ENCODE measurements around the gene CENPU. TPM values are rescaled to one million over a fixed set of nuclear protein-coding genes. Genes with fewer than 3 reads are reported as not detected.

CENPU gene
- total and polyA plus RNA-seq, 2 of the 8 experiments (the other 6 are each of a cell fraction or from before 2014, with no cell fraction given) = 32.1 to 122 TPM

DNA sequence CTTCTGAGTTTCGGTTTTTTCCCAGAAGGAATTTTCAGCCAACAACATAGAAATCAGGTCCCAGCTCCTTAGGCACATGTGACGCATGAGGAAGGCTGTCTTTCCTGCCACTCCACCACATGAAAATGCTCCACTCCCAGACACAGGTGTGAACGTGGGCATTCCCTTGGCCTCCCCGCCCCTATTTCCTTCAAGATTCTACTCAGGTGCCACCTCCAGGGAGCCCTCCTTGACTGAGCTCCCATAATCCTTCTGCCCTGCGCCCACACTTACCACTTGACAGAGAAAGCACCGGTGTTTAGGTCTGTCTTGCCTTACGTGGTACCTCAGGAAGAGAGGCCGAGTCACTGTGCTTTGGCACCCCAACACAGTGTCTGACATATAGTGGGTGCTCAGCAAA is 44.4 kb upstream of the CENPU start:
- POLR2A ChIA-PET (ENCODE audit: partially characterized antibody) = no interaction called here
- CTCF ChIA-PET (ENCODE audit: partially characterized antibody) = no interaction called here
- Histone ChIP-seq H3K18ac (ENCODE audit: extremely low read depth, low read length) (no peak overlapping the region), H3K36me3 (ENCODE audit: control insufficient read depth in 2 of 4, insufficient read depth in 4 of 4, low read length in 3 of 4) (no peaks in the 10 kb centered on the region; a peak in 1 of 8 replicates), H3K79me1 (ENCODE audit: low read depth, low read length) (no peaks in the 10 kb centered on the region), H3K23me2 (ENCODE audit: low read depth, low read length) (0 out of 2 replicates have a peak, but pooled peaks cover 2% of the 10 kb centered on the region), H3K23ac (ENCODE audit: insufficient read length) (no peak overlapping the region), H4K5ac (ENCODE audit: insufficient read length, low read depth, low read length) (no peak overlapping the region), H3K4me3 (ENCODE audit: extremely low read depth in 1 of 4, insufficient read depth in 2 of 4, low read depth in 3 of 4, low read length in 4 of 4) (no peak overlapping the region), H3K27me3 (replicated peaks in 1 of 4; ENCODE audit: control insufficient read depth in 3 of 4, extremely low read depth in 1 of 4, insufficient read depth in 3 of 4, low read length in 3 of 4) (no peaks in the 10 kb centered on the region), H3K4me2 (ENCODE audit: insufficient read depth in 1 of 2, low read depth in 2 of 2, low read length in 2 of 2) (no peak overlapping the region), H2BK5ac (ENCODE audit: low read depth, low read length) (no peak overlapping the region), H3K27ac (ENCODE audit: low read depth, low read length) (no peak overlapping the region), H3K9me3 (ENCODE audit: insufficient read depth in 2 of 2, low read depth in 1 of 2, low read length in 1 of 2) (0 out of 4 replicates have a peak, but pooled peaks cover 0 to 6% of the 10 kb centered on the region in 2 experiments), H4K8ac (ENCODE audit: extremely low read depth, insufficient read depth, low read length) (no peak overlapping the region), H3K9ac (replicated peaks in 1 of 4; ENCODE audit: extremely low read depth in 1 of 4, low read depth in 3 of 4, low read length in 3 of 4) (no peak overlapping the region), H2BK15ac (ENCODE audit: low read length) (no peak overlapping the region), H3K79me2 (ENCODE audit: control insufficient read depth in 1 of 2, insufficient read depth in 2 of 2, low read length in 2 of 2) (no peaks in the 10 kb centered on the region), H2BK12ac (ENCODE audit: low read depth, low read length) (no peak overlapping the region), H2AFZ (ENCODE audit: low read length) (no peak overlapping the region), H3K14ac (ENCODE audit: insufficient read length) (no peak overlapping the region), H2AK5ac (ENCODE audit: low read depth, low read length) (no peak overlapping the region), H3K4me1 (replicated peaks in 1 of 4; ENCODE audit: control insufficient read depth in 3 of 4, insufficient read depth in 4 of 4, low read length in 3 of 4) (peaks cover 0 to 5% (median 1%) of the 10 kb centered on the region in 4 experiments; a peak in 2 of 7 replicates), H3K56ac (replicated peaks; ENCODE audit: insufficient read length, low read depth, low read length) (no peak overlapping the region), H3K4ac (replicated peaks; ENCODE audit: insufficient read length, low read depth, low read length) (no peak overlapping the region), H2BK120ac (replicated peaks; ENCODE audit: low read depth, low read length) (no peak overlapping the region), H4K20me1 (replicated peaks in 1 of 2; ENCODE audit: control insufficient read depth in 1 of 2, insufficient read depth in 2 of 2, low read length in 2 of 2) (no peaks in the 10 kb centered on the region), H2BK20ac (ENCODE audit: low read length) (no peak overlapping the region), H4K91ac (replicated peaks; ENCODE audit: insufficient read length, low read length) (no peak overlapping the region)
- TF ChIP-seq HDAC2 (IDR thresholded peaks at IDR 0.05; ENCODE audit: borderline replicate concordance in 1 of 2, low read depth in 2 of 2, low read length in 2 of 2) (no peak), SRF (IDR thresholded peaks at IDR 0.05; ENCODE audit: low read depth, low read length) (no peak), KDM4A (IDR thresholded peaks at IDR 0.05; ENCODE audit: low read depth, low read length, severe bottlenecking) (no peak), RBBP5 (IDR thresholded peaks at IDR 0.05; ENCODE audit: borderline replicate concordance, low read depth, low read length) (no peak), BACH1 (IDR thresholded peaks at IDR 0.05; ENCODE audit: low read length) (no peak), KDM5A (IDR thresholded peaks at IDR 0.05; ENCODE audit: low read length) (no peak), ZNF274 (IDR thresholded peaks at IDR 0.05; ENCODE audit: borderline replicate concordance, extremely low read depth, low read length) (no peak)
- TF ChIP-seq, protein P1, sequence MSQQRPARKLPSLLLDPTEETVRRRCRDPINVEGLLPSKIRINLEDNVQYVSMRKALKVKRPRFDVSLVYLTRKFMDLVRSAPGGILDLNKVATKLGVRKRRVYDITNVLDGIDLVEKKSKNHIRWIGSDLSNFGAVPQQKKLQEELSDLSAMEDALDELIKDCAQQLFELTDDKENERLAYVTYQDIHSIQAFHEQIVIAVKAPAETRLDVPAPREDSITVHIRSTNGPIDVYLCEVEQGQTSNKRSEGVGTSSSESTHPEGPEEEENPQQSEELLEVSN (IDR thresholded peaks at IDR 0.05) = no peak
- DNase-seq (ENCODE audit: low read depth in 1 of 2, low spot score in 2 of 2) = no peak
- FAIRE-seq = no peak
- WGBS, 2 experiments (ENCODE audit: extremely low coverage in 1 of 2, insufficient coverage in 1 of 2, insufficient read length in 1 of 2, insufficient replicate concordance in 2 of 2, low coverage in 1 of 2, low lambda C conversion rate in 2 of 2, missing lambda C conversion rate in 1 of 2) = 78% methylated on average over 8 of the region's 8 CpGs; no CpG with 5 or more reads in 1 of the 2 experiments

Measured in H1 (cell line).